A673 (cell line): ENCODE measurements around the gene KCNQ1. TPM values are rescaled to one million over a fixed set of nuclear protein-coding genes. Genes with fewer than 3 reads are reported as not detected.

ENCODE experiments used
- BruUV-seq: library from RNA; stranded (reverse); fragments of 400-500 nt; replicated peaks from 2 replicates; lab custom pipeline; 2021; lab: Mats Ljungman, UMichigan
- CTCF ChIA-PET: fragments of 300-600 bp; sonication (Branson Sonifier 250); formaldehyde crosslinking; loops from one replicate; lab custom pipeline; 2022; ENCODE audit warnings: antibody characterized with exemption; lab: Charles Lee
- POLR2A ChIA-PET: fragments of 300-600 bp; sonication (Branson Sonifier 250); formaldehyde crosslinking; loops from one replicate; lab custom pipeline; 2022; ENCODE audit warnings: antibody characterized with exemption; ENCODE audit not compliant: low non-redundant PET; lab: Charles Lee
- DNase-seq: peaks from one replicate; pipeline ENCODE4 v3.0.0-alpha.2; 2015; ENCODE audit warnings: low spot score
- H3K27ac ChIP-seq: fragments of 200-600 bp; sonication (generic); 2 replicates; pipeline ENCODE4 v1.5.1; 2016; ENCODE audit warnings: mixed run types, low read depth, mild to moderate bottlenecking, mixed read lengths, antibody characterized with exemption, low read length; ENCODE audit not compliant: poor library complexity, severe bottlenecking
- H3K27me3 ChIP-seq: fragments of 200-600 bp; sonication (generic); replicated peaks from 2 replicates; pipeline ENCODE4 v1.6.1; 2017; ENCODE audit warnings: mixed run types, low read depth, mild to moderate bottlenecking, mixed read lengths, antibody characterized with exemption, low read length; ENCODE audit not compliant: insufficient read depth, poor library complexity
- H3K36me3 ChIP-seq: fragments of 200-600 bp; sonication (generic); 2 replicates; pipeline ENCODE4 v1.6.1; 2016; ENCODE audit warnings: mixed run types, mild to moderate bottlenecking, mixed read lengths, antibody characterized with exemption, low read length; ENCODE audit not compliant: insufficient read depth, poor library complexity, severe bottlenecking
- H3K4me1 ChIP-seq: fragments of 200-600 bp; sonication (generic); 2 replicates; pipeline ENCODE4 v1.6.1; 2017; ENCODE audit warnings: mixed run types, mild to moderate bottlenecking, mixed read lengths, antibody characterized with exemption, low read length; ENCODE audit not compliant: insufficient read depth, poor library complexity, severe bottlenecking
- H3K4me3 ChIP-seq: fragments of 200-600 bp; sonication (generic); 2 replicates; pipeline ENCODE4 v1.5.1; 2016; ENCODE audit warnings: low read depth, mixed run types, mild to moderate bottlenecking, mixed read lengths, low read length; ENCODE audit not compliant: poor library complexity, severe bottlenecking
- H3K9me3 ChIP-seq: fragments of 200-600 bp; sonication (generic); 2 replicates; pipeline ENCODE4 v1.6.1; 2016; ENCODE audit warnings: mixed run types, low read depth, mild to moderate bottlenecking, mixed read lengths, antibody characterized with exemption, low read length; ENCODE audit not compliant: poor library complexity, severe bottlenecking
- CTCF ChIP-seq: fragments of 300-800, 200-600 bp; sonication (generic); conservative IDR thresholded peaks from 2 replicates; pipeline ENCODE4 v1.5.1; 2017; ENCODE audit warnings: low read depth, mild to moderate bottlenecking, antibody characterized with exemption, low read length, moderate library complexity, mixed read lengths
- EZH2 ChIP-seq: fragments of 200-600 bp; sonication (generic); IDR thresholded peaks from 2 replicates; pipeline ENCODE4 v1.6.1; 2017; ENCODE audit warnings: borderline replicate concordance, low read depth, mild to moderate bottlenecking, mixed read lengths, antibody characterized with exemption, low read length; ENCODE audit not compliant: poor library complexity, severe bottlenecking
- intact Hi-C: fragments of 100-400 bp; cut with micrococcal nuclease; formaldehyde crosslinking; loops from one replicate; pipeline ENCODE4 v1.10.0; 2022; ENCODE audit not compliant: unreplicated experiment
- total RNA-seq: library from RNA; stranded (reverse); gene quantifications from 2 replicates; pipeline ENCODE4 v1.2.3, GENCODE V29; 2021

The KCNQ1 gene
- total RNA-seq, 1 experiment from 2014 or later: not detected

- TF ChIP-seq EZH2: no peak
- no peak for TF ChIP-seq CTCF
- H3K27ac ChIP-seq: no peak overlapping the region
- H3K36me3 ChIP-seq: no peaks in the 10 kb centered on the region
- no peak overlapping the region for H3K4me3 ChIP-seq
- intact Hi-C loops: no loop called here
- H3K4me1 ChIP-seq: no peaks in the 10 kb centered on the region
- no TSS peak for BruUV-seq
- ChIA-PET POLR2A (no interaction called here), CTCF (no interaction called here)
- H3K9me3 ChIP-seq: no peaks in the 10 kb centered on the region
- no peak for DNase-seq
- no peaks in the 10 kb centered on the region for H3K27me3 ChIP-seq
Observed at GRCh38 chr11:2740275-2740940, 295.6 kb downstream of the KCNQ1 start.

GRCh38 chr11:2741006-2741376 lies 296.2 kb downstream of the KCNQ1 start:
- DNase-seq: no peak
- Histone ChIP-seq H3K36me3 (no peaks in the 10 kb centered on the region), H3K4me1 (no peaks in the 10 kb centered on the region), H3K27me3 (no peaks in the 10 kb centered on the region), H3K4me3 (no peak overlapping the region), H3K9me3 (no peaks in the 10 kb centered on the region), H3K27ac (no peak overlapping the region)
- TF ChIP-seq CTCF (no peak), EZH2 (no peak)
- CTCF ChIA-PET: no interaction called here
- no TSS peak for BruUV-seq
- intact Hi-C loops: no loop called here
- POLR2A ChIA-PET: no interaction called here

- ChIA-PET POLR2A (no interaction called here), CTCF (no interaction called here)
Observed at GRCh38 chr11:2741377-2742131, 296.7 kb downstream of the KCNQ1 start.

More at GRCh38 chr11:2741377-2742131, 296.7 kb downstream of the KCNQ1 start:
- no peaks in the 10 kb centered on the region for H3K9me3 ChIP-seq
- no peak overlapping the region for H3K4me3 ChIP-seq
- no peaks in the 10 kb centered on the region for H3K36me3 ChIP-seq
- H3K27ac ChIP-seq: no peak overlapping the region
- TF ChIP-seq CTCF: no peak
- no peak for TF ChIP-seq EZH2
- BruUV-seq: no TSS peak
- intact Hi-C loops: no loop called here
- peaks cover under 1% of the 10 kb centered on the region for H3K4me1 ChIP-seq
- no peaks in the 10 kb centered on the region for H3K27me3 ChIP-seq
- DNase-seq: no peak
